ENCODE data around the gene POGLUT3.

POGLUT3 gene

GRCh38 chr11:108538022-108538424 is 39.8 kb upstream of the POGLUT3 start:
- DNase-seq (ENCODE audit: low read depth) = no peak
- TF ChIP-seq MAX (IDR thresholded peaks at IDR 0.05; ENCODE audit: low read depth, low read length) (no peak), MYC (IDR thresholded peaks at IDR 0.05; ENCODE audit: low read depth, low read length) (no peak), POLR2A (IDR thresholded peaks at IDR 0.05; ENCODE audit: extremely low read depth, insufficient read length) (no peak), CTCF (IDR thresholded peaks at IDR 0.05; ENCODE audit: low read depth, low read length) (no peak)
- H3K4me3 ChIP-seq (ENCODE audit: low read depth, low read length) = no peak overlapping the region

GRCh38 chr11:108536783-108537182 is 38.6 kb upstream of the POGLUT3 start:
- no peak overlapping the region for H3K4me3 ChIP-seq (ENCODE audit: low read depth, low read length)
- no peak for TF ChIP-seq MYC (IDR thresholded peaks at IDR 0.05; ENCODE audit: low read depth, low read length)
- no peak for TF ChIP-seq POLR2A (IDR thresholded peaks at IDR 0.05; ENCODE audit: extremely low read depth, insufficient read length)
- no peak for TF ChIP-seq CTCF (IDR thresholded peaks at IDR 0.05; ENCODE audit: low read depth, low read length)
- no peak for TF ChIP-seq MAX (IDR thresholded peaks at IDR 0.05; ENCODE audit: low read depth, low read length)
- DNase-seq (ENCODE audit: low read depth) = no peak

- TF ChIP-seq CTCF (IDR thresholded peaks at IDR 0.05; ENCODE audit: low read depth, low read length) = no peak
- TF ChIP-seq MAX (IDR thresholded peaks at IDR 0.05; ENCODE audit: low read depth, low read length) = no peak
- no peak for TF ChIP-seq MYC (IDR thresholded peaks at IDR 0.05; ENCODE audit: low read depth, low read length)
- TF ChIP-seq POLR2A (IDR thresholded peaks at IDR 0.05; ENCODE audit: extremely low read depth, insufficient read length) = no peak
- no peak for DNase-seq (ENCODE audit: low read depth)
- H3K4me3 ChIP-seq (ENCODE audit: low read depth, low read length) = no peak overlapping the region
Measured at GRCh38 chr11:108535384-108535955, 37.3 kb upstream of the POGLUT3 start.

GRCh38 chr11:108534274-108534882 is 36.2 kb upstream of the POGLUT3 start:
- no peak for DNase-seq (ENCODE audit: low read depth)
- TF ChIP-seq POLR2A (IDR thresholded peaks at IDR 0.05; ENCODE audit: extremely low read depth, insufficient read length) = no peak
- no peak for TF ChIP-seq MAX (IDR thresholded peaks at IDR 0.05; ENCODE audit: low read depth, low read length)
- H3K4me3 ChIP-seq (ENCODE audit: low read depth, low read length) = no peak overlapping the region

DNA sequence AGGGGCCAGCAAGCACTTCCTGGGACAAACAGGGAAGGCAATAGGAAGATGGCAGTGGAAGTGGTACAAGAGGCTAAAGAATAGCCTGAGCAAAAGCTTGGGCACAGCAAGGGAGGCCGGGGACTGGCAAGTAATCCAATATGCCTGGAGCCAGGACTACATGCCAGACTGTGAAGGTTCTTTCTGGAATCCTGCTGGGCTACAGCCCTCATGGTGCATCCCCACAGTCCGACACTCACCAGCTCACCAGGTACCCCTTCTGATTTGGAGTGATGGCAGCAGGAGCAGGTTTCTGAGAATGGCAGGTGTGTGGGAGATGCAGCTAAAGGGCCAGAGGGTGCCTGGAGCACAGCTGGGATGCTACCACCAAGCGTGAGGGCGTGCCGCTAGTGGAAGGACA is 32.2 kb upstream of the POGLUT3 start:
- DNase-seq (ENCODE audit: low read depth) = no peak
- no peak overlapping the region for H3K4me3 ChIP-seq (ENCODE audit: low read depth, low read length)
- TF ChIP-seq POLR2A (IDR thresholded peaks at IDR 0.05; ENCODE audit: extremely low read depth, insufficient read length) = no peak

DNA sequence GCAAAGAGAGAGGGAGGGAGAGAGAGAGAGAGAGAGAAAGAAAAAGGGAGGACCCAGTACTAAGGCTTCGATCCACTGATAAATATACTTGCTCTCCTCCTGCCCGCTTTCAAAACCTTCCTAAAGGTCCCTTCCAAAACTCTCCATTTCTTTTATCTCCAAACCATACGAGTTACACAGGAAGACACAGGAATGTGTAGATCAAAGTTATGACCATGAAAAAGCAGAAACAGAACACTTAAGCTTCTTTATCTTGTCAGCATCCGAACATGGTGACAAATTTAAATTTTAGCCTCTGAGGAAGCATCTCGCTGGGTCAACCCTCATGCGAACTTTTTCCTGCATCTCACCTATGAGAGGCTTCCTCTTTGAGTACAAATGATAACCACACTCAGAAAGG is 29.2 kb upstream of the POGLUT3 start:
- TF ChIP-seq POLR2A (IDR thresholded peaks at IDR 0.05; ENCODE audit: extremely low read depth, insufficient read length) (no peak), CTCF (IDR thresholded peaks at IDR 0.05; ENCODE audit: low read depth, low read length) (no peak), MAX (IDR thresholded peaks at IDR 0.05; ENCODE audit: low read depth, low read length) (no peak), MYC (IDR thresholded peaks at IDR 0.05; ENCODE audit: low read depth, low read length) (no peak)
- no peak overlapping the region for H3K4me3 ChIP-seq (ENCODE audit: low read depth, low read length)
- no peak for DNase-seq (ENCODE audit: low read depth)

Data from NB4 (cell line).